SK-N-MC (cell line): ENCODE data around the gene ADTRP.

Source experiments
- EZH2 ChIP-seq: fragments of 200-600 bp; sonication (generic); IDR thresholded peaks from one replicate; pipeline ENCODE4 v1.6.1; 2017; ENCODE audit warnings: antibody characterized with exemption
- FOXP2 ChIP-seq: optimal IDR thresholded peaks from 2 replicates; pipeline ENCODE3; 2011; ENCODE audit warnings: mild to moderate bottlenecking, moderate library complexity; ENCODE audit not compliant: insufficient read depth; ENCODE audit errors: extremely low read length, control extremely low read depth
- POLR2AphosphoS5 ChIP-seq: IDR thresholded peaks from 2 replicates; pipeline ENCODE4 v1.6.1; 2012; ENCODE audit warnings: mild to moderate bottlenecking, low read depth, low read length, borderline replicate concordance

DNA sequence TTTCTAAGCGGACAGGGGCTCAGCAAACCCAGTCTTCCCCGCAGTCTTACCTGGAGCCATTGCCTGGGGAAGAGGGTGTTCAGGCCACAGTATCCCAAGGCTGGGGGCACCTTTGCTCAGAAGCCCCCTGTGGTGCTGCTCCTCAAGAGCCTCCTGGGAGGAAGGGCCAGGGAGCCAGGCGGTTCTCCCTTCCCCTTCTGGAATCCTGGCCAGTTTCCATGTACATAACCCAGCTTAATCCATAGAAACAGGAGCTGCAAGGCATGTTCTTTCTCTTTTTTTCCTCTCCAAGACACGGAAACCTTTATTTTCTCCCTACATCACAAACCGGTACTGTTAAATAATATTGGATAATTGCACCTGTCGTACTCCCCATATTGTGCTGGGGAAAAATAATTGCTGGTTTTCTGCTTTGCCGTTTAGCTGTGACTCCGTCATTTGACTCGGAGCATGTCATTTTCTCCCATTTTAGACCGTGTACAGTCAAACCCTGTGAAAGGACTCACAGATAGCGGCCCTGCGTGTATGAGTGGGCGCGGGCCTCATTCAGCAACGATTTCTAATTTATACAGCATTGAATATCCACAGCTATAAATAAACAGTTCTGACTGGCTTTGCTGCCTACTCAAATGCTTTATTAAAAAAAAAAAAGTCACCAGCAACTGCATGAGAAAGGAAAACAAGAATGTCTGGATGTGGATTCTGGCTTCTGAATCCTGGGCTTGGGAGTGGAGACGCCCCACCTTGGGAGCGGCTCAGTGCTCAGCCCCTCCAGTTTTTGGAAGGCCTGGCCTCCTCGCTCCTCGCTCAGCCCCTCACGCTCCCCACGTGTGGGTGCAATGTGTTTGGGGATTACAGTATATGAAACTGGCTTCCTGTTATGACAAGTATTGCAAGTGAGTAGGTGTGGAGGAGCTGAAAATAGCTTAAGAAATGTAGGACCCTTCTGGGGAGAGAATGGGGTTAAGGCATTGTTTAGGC is 67.3 kb downstream of the ADTRP start:
- TF ChIP-seq EZH2 (no peak), POLR2AphosphoS5 (no peak), FOXP2 (no peak)
